ENCODE data around the gene GNG4.

Gene GNG4

DNA sequence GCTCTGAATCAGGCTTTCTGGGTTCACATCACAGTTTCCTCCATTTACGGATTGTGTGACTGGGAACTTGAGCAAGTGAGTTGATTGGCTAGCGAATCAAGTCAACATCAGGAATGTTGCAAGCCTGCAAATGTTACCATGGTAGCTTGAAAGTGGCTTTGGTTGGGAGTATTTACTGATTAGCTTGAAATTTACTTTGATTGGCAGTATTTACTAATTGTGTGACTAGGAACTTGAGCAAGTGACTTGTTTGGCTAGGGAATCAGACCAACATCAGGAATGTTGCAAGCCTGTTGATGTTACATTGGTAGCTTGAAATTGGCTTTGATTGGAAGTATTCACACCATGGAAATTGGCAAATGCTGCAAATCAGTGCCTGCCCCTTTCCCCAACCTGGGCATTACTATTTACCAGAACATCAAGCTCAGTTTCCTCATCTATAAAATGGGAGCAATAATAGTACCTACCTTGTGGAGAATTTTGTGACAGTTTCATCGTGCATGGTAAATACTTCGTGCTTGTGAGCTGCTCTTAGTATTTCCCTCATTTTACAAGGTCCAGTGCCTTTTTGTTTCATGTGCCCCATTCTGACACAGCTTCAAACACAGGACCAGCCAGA, 122.3 kb downstream of the GNG4 start:
- Histone ChIP-seq H3K27me3 (ENCODE audit: control insufficient read depth in 1 of 2, insufficient read depth in 2 of 2, low read length in 2 of 2) (no peaks in the 10 kb centered on the region), H3K9me3 (ENCODE audit: control insufficient read depth in 2 of 2, low read length in 2 of 2) (peaks cover 0 to 6% of the 10 kb centered on the region in 2 donors), H3K4me3 (ENCODE audit: low read length in 2 of 2) (no peak overlapping the region), H3K27ac (ENCODE audit: low read length) (no peak overlapping the region), H3K9ac (ENCODE audit: low read length in 2 of 2) (no peak overlapping the region), H3K4me1 (ENCODE audit: control insufficient read depth, insufficient read depth, low read length) (no peaks in the 10 kb centered on the region), H3K36me3 (ENCODE audit: control insufficient read depth in 2 of 2, insufficient read depth in 2 of 2, low read length in 2 of 2) (no peaks in the 10 kb centered on the region)

DNA sequence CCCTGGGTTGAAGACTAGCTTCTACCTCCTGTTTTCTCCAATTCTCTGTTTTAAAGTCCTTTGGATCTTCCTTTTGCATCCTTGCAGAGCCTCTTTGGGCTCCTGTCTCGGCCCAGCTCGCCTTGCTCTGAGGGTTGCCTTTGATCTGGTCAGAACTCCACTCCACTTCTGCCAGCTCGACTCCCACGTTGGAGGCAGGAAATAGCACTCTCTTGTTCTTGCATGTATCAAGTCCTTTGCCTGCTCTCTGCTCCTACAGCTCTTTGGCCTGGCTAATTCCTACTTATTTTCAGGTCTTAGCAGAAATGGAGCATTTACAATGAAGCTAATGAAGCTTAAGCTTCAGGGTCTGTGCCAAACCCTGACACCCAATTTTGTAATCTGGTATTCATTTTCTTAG, 124.3 kb downstream of the GNG4 start:
- H3K27ac ChIP-seq (ENCODE audit: low read length), result no peak overlapping the region
- no peaks in the 10 kb centered on the region for H3K27me3 ChIP-seq (ENCODE audit: control insufficient read depth in 1 of 2, insufficient read depth in 2 of 2, low read length in 2 of 2)
- no peaks in the 10 kb centered on the region for H3K9me3 ChIP-seq (ENCODE audit: control insufficient read depth in 2 of 2, low read length in 2 of 2)
- no peaks in the 10 kb centered on the region for H3K36me3 ChIP-seq (ENCODE audit: control insufficient read depth in 2 of 2, insufficient read depth in 2 of 2, low read length in 2 of 2)
- H3K9ac ChIP-seq (ENCODE audit: low read length in 2 of 2), result no peak overlapping the region
- H3K4me3 ChIP-seq (ENCODE audit: low read length in 2 of 2), result no peak overlapping the region
- no peaks in the 10 kb centered on the region for H3K4me1 ChIP-seq (ENCODE audit: control insufficient read depth, insufficient read depth, low read length)

DNA sequence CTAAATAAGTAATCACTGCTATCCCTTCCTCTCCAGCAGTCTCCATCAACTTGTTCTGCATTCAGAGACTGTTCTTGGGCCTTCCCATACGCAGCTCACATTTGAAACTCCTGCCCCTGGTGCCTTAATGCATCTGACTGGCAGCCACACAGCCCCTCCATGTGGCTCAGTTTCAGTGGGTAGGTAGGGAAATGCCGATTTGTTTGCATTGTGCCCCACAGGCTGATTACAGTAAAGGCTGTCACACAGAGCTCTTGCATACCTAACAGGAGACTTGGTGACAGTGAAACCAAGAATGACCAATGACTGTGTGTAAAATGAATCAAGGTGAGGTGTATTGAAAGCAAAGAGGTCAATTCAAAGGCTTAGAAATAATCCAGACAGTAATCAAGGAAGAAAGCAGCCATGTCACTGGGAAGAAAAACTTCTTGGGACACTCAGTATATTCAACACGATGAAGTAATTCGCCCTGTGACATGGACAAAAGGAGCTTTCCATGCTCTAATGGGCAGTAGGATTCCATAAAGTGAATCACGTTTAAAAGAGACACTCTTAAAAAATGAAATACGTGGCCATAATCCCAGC, 132.6 kb downstream of the GNG4 start:
- H3K27me3 ChIP-seq (ENCODE audit: control insufficient read depth in 1 of 2, insufficient read depth in 2 of 2, low read length in 2 of 2), result peaks cover 0 to 2% of the 10 kb centered on the region in 2 donors
- H3K9ac ChIP-seq (ENCODE audit: low read length in 2 of 2), result no peak overlapping the region
- H3K9me3 ChIP-seq (ENCODE audit: control insufficient read depth in 2 of 2, low read length in 2 of 2), result no peaks in the 10 kb centered on the region
- no peak overlapping the region for H3K27ac ChIP-seq (ENCODE audit: low read length)
- no peaks in the 10 kb centered on the region for H3K36me3 ChIP-seq (ENCODE audit: control insufficient read depth in 2 of 2, insufficient read depth in 2 of 2, low read length in 2 of 2)
- H3K4me3 ChIP-seq (ENCODE audit: low read length in 2 of 2), result no peak overlapping the region
- no peaks in the 10 kb centered on the region for H3K4me1 ChIP-seq (ENCODE audit: control insufficient read depth, insufficient read depth, low read length)

DNA sequence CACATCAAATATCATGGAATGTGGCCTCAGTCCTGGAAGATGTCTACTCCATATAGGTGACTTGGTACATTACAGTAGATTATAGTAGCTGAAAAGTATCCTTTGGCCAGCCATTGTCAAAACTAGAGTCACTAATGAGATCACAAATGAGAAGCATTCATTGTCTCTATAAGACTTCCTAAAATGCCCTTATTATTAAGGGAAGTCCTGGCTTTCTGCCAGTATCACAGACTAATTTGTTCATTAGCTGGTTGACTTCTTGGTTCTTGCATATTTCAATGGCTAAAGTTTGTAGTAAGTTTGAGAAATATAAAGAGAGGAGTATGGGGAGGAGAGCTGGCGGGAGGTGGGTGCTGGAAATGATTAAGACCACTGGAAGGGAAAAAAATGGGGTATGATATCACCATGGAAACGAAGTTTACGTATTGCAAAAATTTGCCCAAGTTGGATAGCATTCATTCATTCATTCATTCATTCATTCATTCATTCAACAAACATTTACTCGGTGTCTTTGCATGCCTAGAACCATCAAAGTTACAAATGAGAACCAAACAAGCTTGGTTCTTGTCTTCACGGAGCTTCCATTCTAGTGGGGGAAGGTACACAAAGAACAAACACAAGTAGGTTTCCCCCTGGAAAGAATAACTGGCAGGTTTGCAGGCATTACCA, 133.6 kb downstream of the GNG4 start:
- Histone ChIP-seq H3K4me1 (ENCODE audit: control insufficient read depth, insufficient read depth, low read length) (no peaks in the 10 kb centered on the region), H3K4me3 (ENCODE audit: low read length in 2 of 2) (no peak overlapping the region), H3K27ac (ENCODE audit: low read length) (no peak overlapping the region), H3K9me3 (ENCODE audit: control insufficient read depth in 2 of 2, low read length in 2 of 2) (no peaks in the 10 kb centered on the region), H3K36me3 (ENCODE audit: control insufficient read depth in 2 of 2, insufficient read depth in 2 of 2, low read length in 2 of 2) (no peaks in the 10 kb centered on the region), H3K9ac (ENCODE audit: low read length in 2 of 2) (no peak overlapping the region), H3K27me3 (ENCODE audit: control insufficient read depth in 1 of 2, insufficient read depth in 2 of 2, low read length in 2 of 2) (peaks cover 0 to 4% of the 10 kb centered on the region in 2 donors)

DNA sequence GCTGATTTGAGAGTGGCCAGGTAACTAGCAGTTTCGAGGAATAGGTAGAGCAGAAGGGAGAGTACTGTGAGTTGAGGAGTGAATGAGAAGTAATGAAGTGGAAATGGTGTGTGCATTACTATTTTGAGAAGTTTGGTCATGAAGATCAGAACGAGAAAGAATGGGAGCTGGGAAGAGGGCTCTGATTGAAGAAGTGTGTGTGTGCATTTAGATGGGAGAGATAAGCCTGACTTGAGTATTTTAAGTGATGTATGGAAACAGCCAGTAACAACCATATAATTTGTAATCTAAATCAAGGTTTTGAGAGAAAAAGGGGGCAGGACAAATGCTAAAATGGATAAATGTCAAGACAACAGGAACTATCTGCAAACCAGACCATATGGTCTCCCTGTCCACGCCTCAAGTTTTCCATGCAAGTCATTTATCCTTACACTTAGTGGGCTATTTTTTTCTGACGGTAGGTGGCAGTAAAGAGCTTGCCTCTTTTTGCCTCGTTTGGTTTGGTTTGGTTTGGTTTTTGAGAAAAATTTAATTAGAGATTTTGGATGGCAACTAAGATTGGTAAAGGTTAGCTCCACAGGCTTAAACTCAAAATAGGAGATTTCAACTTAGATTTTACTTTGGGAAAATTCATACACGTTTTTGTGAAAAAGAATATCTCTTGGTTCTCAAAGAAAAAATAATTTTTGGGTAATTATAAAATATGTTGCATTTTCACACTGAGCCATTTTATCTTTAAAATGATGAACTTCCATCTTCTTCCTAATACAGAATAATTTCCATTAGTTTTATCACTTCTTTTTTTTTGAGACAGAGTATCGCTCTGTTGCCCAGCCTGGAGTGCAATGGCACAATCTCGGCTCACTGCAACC, 135.9 kb downstream of the GNG4 start:
- Histone ChIP-seq H3K4me3 (ENCODE audit: low read length in 2 of 2) (no peak overlapping the region), H3K36me3 (ENCODE audit: control insufficient read depth in 2 of 2, insufficient read depth in 2 of 2, low read length in 2 of 2) (no peaks in the 10 kb centered on the region), H3K27me3 (ENCODE audit: control insufficient read depth in 1 of 2, insufficient read depth in 2 of 2, low read length in 2 of 2) (peaks cover 0 to 4% of the 10 kb centered on the region in 2 donors), H3K9me3 (ENCODE audit: control insufficient read depth in 2 of 2, low read length in 2 of 2) (no peaks in the 10 kb centered on the region), H3K27ac (ENCODE audit: low read length) (no peak overlapping the region), H3K4me1 (ENCODE audit: control insufficient read depth, insufficient read depth, low read length) (no peaks in the 10 kb centered on the region), H3K9ac (ENCODE audit: low read length in 2 of 2) (no peak overlapping the region)

DNA sequence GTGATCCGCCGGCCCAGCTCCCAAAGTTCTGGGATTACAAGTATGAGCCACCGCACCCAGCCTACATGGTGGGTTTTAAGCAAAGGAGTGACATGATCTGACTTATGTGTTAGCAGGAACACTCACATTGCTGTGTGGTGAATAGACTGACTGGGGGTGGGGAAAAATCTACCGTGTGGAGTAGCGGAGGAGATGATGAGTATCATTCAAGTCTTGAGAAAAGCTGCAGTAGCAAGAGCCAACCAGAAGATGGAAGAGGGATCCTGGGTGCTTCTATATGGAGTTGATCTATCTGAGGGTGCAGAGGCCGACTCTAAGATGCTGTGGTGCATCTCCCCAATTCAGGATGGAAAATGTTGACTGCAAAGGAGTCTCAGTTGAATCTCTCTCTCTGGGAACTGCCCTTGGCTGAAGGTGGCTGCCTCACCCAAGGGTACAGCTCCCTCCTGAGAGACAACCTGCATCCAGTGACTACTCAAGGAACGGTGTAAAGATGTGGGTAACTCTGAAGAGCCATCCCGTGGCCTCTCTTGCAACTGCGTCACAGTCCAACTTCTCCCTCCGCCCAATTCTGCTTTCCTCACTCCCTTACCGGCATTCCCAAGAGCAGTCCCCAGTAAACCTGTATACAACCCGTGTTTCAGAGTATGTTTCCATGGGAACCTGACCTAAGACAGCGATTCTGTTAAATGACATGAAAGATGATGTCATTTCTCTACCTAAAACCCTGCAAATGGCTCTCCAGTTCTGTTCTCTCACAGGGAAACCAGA, 137.9 kb downstream of the GNG4 start:
- Histone ChIP-seq H3K27me3 (ENCODE audit: control insufficient read depth in 1 of 2, insufficient read depth in 2 of 2, low read length in 2 of 2) (peaks cover 0 to 2% of the 10 kb centered on the region in 2 donors), H3K4me3 (ENCODE audit: low read length in 2 of 2) (no peak overlapping the region), H3K9ac (ENCODE audit: low read length in 2 of 2) (no peak overlapping the region), H3K9me3 (ENCODE audit: control insufficient read depth in 2 of 2, low read length in 2 of 2) (no peaks in the 10 kb centered on the region), H3K36me3 (ENCODE audit: control insufficient read depth in 2 of 2, insufficient read depth in 2 of 2, low read length in 2 of 2) (no peaks in the 10 kb centered on the region), H3K4me1 (ENCODE audit: control insufficient read depth, insufficient read depth, low read length) (no peaks in the 10 kb centered on the region), H3K27ac (ENCODE audit: low read length) (no peak overlapping the region)

DNA sequence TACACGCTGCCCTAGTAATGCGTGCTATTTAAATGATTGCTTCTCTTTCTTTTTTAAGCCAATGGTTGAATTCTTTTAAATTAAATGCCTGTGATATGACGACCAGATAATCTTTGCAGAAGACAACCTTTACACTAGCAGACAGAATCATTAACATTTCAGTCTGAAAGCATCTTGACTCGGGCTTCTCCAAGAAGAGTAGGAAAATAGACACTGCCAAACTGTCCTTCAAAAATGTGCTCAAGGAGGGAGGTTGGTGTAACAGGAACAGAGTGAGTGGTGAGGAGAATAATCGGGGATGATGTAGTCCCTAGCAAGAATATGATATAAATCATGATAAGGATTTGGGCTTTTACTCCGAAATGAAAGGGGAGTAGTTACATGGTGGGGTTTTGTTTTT, 138.8 kb downstream of the GNG4 start:
- no peak overlapping the region for H3K27ac ChIP-seq (ENCODE audit: low read length)
- peaks cover 0 to 2% of the 10 kb centered on the region in 2 donors for H3K27me3 ChIP-seq (ENCODE audit: control insufficient read depth in 1 of 2, insufficient read depth in 2 of 2, low read length in 2 of 2)
- H3K36me3 ChIP-seq (ENCODE audit: control insufficient read depth in 2 of 2, insufficient read depth in 2 of 2, low read length in 2 of 2), result no peaks in the 10 kb centered on the region
- H3K4me3 ChIP-seq (ENCODE audit: low read length in 2 of 2), result no peak overlapping the region
- H3K9ac ChIP-seq (ENCODE audit: low read length in 2 of 2), result no peak overlapping the region
- no peaks in the 10 kb centered on the region for H3K9me3 ChIP-seq (ENCODE audit: control insufficient read depth in 2 of 2, low read length in 2 of 2)
- no peaks in the 10 kb centered on the region for H3K4me1 ChIP-seq (ENCODE audit: control insufficient read depth, insufficient read depth, low read length)

DNA sequence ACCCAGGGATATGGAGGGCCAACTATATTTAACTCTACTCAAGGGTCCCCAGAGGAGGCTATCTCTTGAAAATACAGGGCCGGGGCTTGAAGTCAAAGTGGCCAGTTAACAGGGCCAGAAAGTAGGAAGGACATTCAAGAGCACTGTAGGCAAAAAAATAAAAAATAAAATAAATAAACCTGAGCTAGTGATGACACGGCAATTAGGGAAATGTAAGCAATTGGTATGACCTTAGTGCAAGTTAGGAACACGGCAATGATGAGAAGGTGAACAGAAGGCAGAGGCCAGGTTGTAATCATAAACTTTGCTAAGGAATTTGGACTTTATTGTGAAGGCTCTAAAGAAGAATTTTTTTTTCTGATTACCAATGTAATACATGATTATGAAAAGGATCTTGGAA, 142.0 kb downstream of the GNG4 start:
- Histone ChIP-seq H3K4me3 (ENCODE audit: low read length in 2 of 2) (no peak overlapping the region), H3K9ac (ENCODE audit: low read length in 2 of 2) (no peak overlapping the region), H3K27me3 (ENCODE audit: control insufficient read depth in 1 of 2, insufficient read depth in 2 of 2, low read length in 2 of 2) (peaks cover 0 to 2% of the 10 kb centered on the region in 2 donors), H3K36me3 (ENCODE audit: control insufficient read depth in 2 of 2, insufficient read depth in 2 of 2, low read length in 2 of 2) (no peaks in the 10 kb centered on the region), H3K27ac (ENCODE audit: low read length) (no peak overlapping the region), H3K4me1 (ENCODE audit: control insufficient read depth, insufficient read depth, low read length) (peaks cover 2% of the 10 kb centered on the region), H3K9me3 (ENCODE audit: control insufficient read depth in 2 of 2, low read length in 2 of 2) (no peaks in the 10 kb centered on the region)

DNA sequence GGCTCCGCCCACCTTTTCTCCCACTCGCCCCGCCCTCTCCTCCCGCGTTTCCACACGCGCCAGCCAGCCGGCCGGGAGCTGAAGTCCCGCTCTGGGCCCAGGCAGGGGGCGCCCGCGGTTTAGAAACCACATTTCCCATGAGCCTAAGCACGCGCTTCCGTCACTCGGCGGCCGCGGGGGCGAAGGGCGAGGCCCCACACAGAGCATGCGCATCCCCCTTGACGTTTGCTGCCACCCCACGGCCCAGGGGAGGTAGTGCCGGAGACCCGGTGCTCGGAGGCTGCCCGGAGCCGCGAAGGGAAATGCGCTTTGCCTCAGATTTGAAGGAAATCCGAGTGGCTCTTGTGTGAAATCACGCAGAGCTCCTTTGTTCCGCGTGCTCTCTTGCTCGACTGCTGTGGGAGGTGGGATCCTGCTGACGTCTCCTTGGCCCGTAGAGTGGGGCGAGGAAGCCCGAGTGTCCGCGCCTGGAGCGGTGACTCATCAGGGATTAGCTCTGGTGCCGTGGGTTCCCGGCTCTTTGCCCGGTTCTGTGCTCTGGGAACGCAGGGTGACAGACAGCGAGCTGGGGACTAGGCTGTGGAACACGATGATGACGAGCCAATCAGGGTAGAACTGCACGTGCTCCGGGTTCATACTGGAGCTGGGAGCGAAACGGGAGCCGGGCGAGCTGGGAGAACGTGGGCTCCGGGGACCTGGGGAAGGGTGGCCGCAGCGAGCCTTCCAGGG, 144.9 kb downstream of the GNG4 start:
- Histone ChIP-seq H3K9ac (ENCODE audit: low read length in 2 of 2) (peak overlapping the region; percentile 91 to 96), H3K36me3 (ENCODE audit: control insufficient read depth in 2 of 2, insufficient read depth in 2 of 2, low read length in 2 of 2) (no peaks in the 10 kb centered on the region), H3K4me1 (ENCODE audit: control insufficient read depth, insufficient read depth, low read length) (peaks cover 6% of the 10 kb centered on the region), H3K9me3 (ENCODE audit: control insufficient read depth in 2 of 2, low read length in 2 of 2) (no peaks in the 10 kb centered on the region), H3K27ac (ENCODE audit: low read length) (peak overlapping the region; percentile 95), H3K4me3 (ENCODE audit: low read length in 2 of 2) (peak overlapping the region; percentile 88 to 98), H3K27me3 (ENCODE audit: control insufficient read depth in 1 of 2, insufficient read depth in 2 of 2, low read length in 2 of 2) (no peaks in the 10 kb centered on the region)

DNA sequence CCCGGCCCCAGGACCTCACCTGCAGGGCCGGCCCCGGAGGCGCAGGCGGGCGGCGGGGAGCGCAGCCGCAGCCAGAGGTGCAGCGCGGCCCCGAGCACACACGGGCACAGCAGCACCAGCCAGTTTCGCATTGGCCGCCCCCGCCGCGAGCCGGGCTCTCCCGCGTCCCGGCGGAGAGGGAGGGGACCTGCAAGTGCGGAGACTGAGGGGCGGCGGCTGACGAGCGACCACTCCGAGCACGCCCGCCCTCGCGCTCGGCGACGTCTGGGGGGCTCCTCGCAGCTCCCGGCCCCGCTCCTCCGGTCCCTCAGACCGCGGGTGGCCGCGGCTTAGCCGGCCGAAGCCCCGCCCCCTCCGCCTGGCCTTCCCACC, 145.5 kb downstream of the GNG4 start, which contains the start of gene B3GALNT2:
B3GALNT2 (minus strand) TSS at position 331 of the 372 bp plus-strand sequence; CDS start at position 131, 200 bp downstream.
- peak within 1 kb of the TSS; percentile 95 for H3K27ac ChIP-seq (ENCODE audit: low read length)
- H3K36me3 ChIP-seq (ENCODE audit: control insufficient read depth in 2 of 2, insufficient read depth in 2 of 2, low read length in 2 of 2), result no peaks in the 10 kb centered on the region
- peak within 1 kb of the TSS; percentile 88 to 98 for H3K4me3 ChIP-seq (ENCODE audit: low read length in 2 of 2)
- no peaks in the 10 kb centered on the region for H3K9me3 ChIP-seq (ENCODE audit: control insufficient read depth in 2 of 2, low read length in 2 of 2)
- H3K4me1 ChIP-seq (ENCODE audit: control insufficient read depth, insufficient read depth, low read length), result peaks cover 6% of the 10 kb centered on the region
- peak within 1 kb of the TSS; percentile 91 to 96 for H3K9ac ChIP-seq (ENCODE audit: low read length in 2 of 2)
- no peaks in the 10 kb centered on the region for H3K27me3 ChIP-seq (ENCODE audit: control insufficient read depth in 1 of 2, insufficient read depth in 2 of 2, low read length in 2 of 2)

Measured in stomach smooth muscle (tissue), 2 donors.